Nephron (organoid): ENCODE measurements around the gene RPL13A.

Experiments used
- H3K27ac Mint-ChIP-seq, 3 experiments: 2 replicates each; pipeline ENCODE4 v1.8.0; 2020; ENCODE audit warnings: mixed read lengths in 3 of 3, mild to moderate bottlenecking in 2 of 3, moderate library complexity in 1 of 3
- H3K27me3 Mint-ChIP-seq: 2 replicates; pipeline ENCODE4 v1.8.0; 2021; ENCODE audit warnings: low read depth, mild to moderate bottlenecking, moderate library complexity, mixed read lengths
- H3K36me3 Mint-ChIP-seq: 2 replicates; pipeline ENCODE4 v1.8.0; 2020; ENCODE audit warnings: low read depth, mixed read lengths
- H3K4me1 Mint-ChIP-seq: 2 replicates; pipeline ENCODE4 v1.8.0; 2020; ENCODE audit warnings: mixed read lengths
- H3K4me3 Mint-ChIP-seq, 3 experiments: 2 replicates each; pipeline ENCODE4 v1.8.0; 2020; ENCODE audit warnings: mild to moderate bottlenecking in 3 of 3, mixed read lengths in 3 of 3, moderate library complexity in 2 of 3
- H3K9me3 Mint-ChIP-seq: 2 replicates; pipeline ENCODE4 v1.8.0; 2020; ENCODE audit warnings: mixed read lengths
- CTCF ChIP-seq, 3 experiments: fragments of 200-600 bp; sonication (generic); IDR thresholded peaks; one replicate each; pipeline ENCODE4 v1.5.0; 2021; ENCODE audit warnings: antibody characterized with exemption in 3 of 3; ENCODE audit not compliant: unreplicated experiment in 3 of 3

RPL13A gene

GRCh38 chr19:49497047-49497788 is 9.8 kb downstream of the RPL13A start:
- no peak for TF ChIP-seq CTCF (IDR thresholded peaks at IDR 0.05; ENCODE audit: unreplicated experiment in 3 of 3)
- H3K27me3 Mint-ChIP-seq = no peaks in the 10 kb centered on the region
- peak overlapping the region; percentile 93 to 98 (median 95) for H3K27ac Mint-ChIP-seq
- peaks cover 21% of the 10 kb centered on the region for H3K4me1 Mint-ChIP-seq
- peaks cover 34% of the 10 kb centered on the region for H3K36me3 Mint-ChIP-seq
- H3K4me3 Mint-ChIP-seq = peak overlapping the region; percentile 98 to 99 (median 98)
- H3K9me3 Mint-ChIP-seq = no peaks in the 10 kb centered on the region

DNA sequence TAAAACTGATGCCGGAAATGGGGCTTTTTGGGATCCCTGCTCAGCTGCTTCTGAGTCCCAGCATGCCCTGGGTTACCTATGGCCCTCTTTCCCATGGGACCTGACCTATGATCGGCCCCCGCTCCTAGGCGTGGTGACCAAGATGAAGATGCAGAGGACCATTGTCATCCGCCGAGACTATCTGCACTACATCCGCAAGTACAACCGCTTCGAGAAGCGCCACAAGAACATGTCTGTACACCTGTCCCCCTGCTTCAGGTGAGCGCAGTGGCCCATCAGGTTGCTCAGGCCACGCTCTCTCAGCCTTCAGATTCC is 10.3 kb downstream of the RPL13A start:
- Mint-ChIP-seq H3K4me3 (peak overlapping the region; percentile 98 to 99 (median 98)), H3K27ac (peak overlapping the region in 1 of 3 experiments; percentile 95), H3K4me1 (peaks cover 21% of the 10 kb centered on the region), H3K9me3 (no peaks in the 10 kb centered on the region), H3K27me3 (no peaks in the 10 kb centered on the region), H3K36me3 (peaks cover 28% of the 10 kb centered on the region)
- TF ChIP-seq CTCF (IDR thresholded peaks at IDR 0.05; ENCODE audit: unreplicated experiment in 3 of 3) = no peak

DNA sequence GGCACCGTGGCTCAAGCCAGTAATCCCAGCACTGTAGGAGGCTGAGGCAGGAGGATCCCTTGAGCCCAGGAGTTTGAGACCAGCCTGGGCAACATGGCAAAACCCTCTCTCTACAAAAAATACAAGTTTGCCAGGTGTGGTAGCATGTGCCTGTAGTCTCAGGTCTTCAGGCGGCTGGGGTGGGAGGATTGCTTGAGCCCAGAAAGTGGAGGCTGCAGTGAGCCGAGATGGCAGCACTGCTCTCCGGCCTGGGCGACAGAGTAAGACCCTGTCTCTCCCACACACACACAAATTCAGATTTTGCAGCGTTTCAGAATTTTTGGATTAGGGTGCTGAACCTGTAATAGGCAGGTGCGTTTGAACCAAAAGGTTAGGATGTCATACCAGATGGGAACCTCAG is 11.1 kb downstream of the RPL13A start:
- Mint-ChIP-seq H3K36me3 (peaks cover 24% of the 10 kb centered on the region), H3K4me1 (peaks cover 28% of the 10 kb centered on the region), H3K4me3 (peak overlapping the region; percentile 14 to 99 (median 98)), H3K27ac (peak overlapping the region in 2 of 3 experiments; percentile 34 to 54), H3K27me3 (no peaks in the 10 kb centered on the region), H3K9me3 (no peaks in the 10 kb centered on the region)
- no peak for TF ChIP-seq CTCF (IDR thresholded peaks at IDR 0.05; ENCODE audit: unreplicated experiment in 3 of 3)

DNA sequence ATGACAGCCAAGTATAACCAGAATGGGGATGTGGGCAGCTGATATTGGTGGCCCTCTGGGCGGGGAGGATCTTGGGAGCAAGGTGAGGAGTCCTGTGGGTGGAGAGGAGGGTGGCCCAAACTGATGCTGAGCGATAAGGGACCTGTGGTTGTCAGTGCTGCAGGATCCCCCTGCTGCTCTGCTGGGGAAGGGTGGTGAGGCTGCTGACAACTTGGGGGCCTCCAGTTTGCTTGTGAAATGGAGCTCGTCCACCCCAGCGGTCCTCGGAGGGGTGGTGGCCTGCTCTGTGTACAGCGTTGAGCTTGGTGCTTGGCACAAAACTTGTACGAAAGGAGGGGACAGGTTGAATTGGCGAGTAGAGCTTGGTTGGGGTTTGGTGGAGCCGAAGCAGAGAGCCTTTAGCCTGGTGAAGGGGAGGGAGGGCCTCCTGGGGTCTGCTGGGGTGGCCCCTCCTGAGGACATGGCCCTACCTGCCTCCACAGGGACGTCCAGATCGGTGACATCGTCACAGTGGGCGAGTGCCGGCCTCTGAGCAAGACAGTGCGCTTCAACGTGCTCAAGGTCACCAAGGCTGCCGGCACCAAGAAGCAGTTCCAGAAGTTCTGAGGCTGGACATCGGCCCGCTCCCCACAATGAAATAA is 11.7 kb downstream of the RPL13A start:
- H3K27ac Mint-ChIP-seq = peak overlapping the region in 2 of 3 experiments; percentile 34 to 54
- H3K27me3 Mint-ChIP-seq = no peaks in the 10 kb centered on the region
- peaks cover 29% of the 10 kb centered on the region for H3K4me1 Mint-ChIP-seq
- peak overlapping the region; percentile 44 to 99 (median 67) for H3K4me3 Mint-ChIP-seq
- peaks cover 24% of the 10 kb centered on the region for H3K36me3 Mint-ChIP-seq
- H3K9me3 Mint-ChIP-seq = no peaks in the 10 kb centered on the region
- TF ChIP-seq CTCF (IDR thresholded peaks at IDR 0.05; ENCODE audit: unreplicated experiment in 3 of 3) = no peak

GRCh38 chr19:49502866-49503581 is 15.6 kb downstream of the RPL13A start:
- Mint-ChIP-seq H3K36me3 (peaks cover 10% of the 10 kb centered on the region), H3K27me3 (peaks cover 7% of the 10 kb centered on the region), H3K9me3 (no peaks in the 10 kb centered on the region), H3K4me3 (peak overlapping the region in 1 of 3 experiments; percentile 30), H3K4me1 (peaks cover 19% of the 10 kb centered on the region), H3K27ac (peak overlapping the region; percentile 78 to 92 (median 87))
- peak; percentile 62 to 75 (median 70) for TF ChIP-seq CTCF (IDR thresholded peaks at IDR 0.05; ENCODE audit: unreplicated experiment in 3 of 3)
